H9 (cell line): ENCODE measurements around the gene F7. TPM values are rescaled to one million over a fixed set of nuclear protein-coding genes. Genes with fewer than 3 reads are reported as not detected.

Experiments used
- DNase-seq: peaks from one replicate; pipeline ENCODE4 v3.0.0-alpha.2; 2017
- H2AFZ ChIP-seq: one replicate; pipeline ENCODE4 v1.6.1; 2013; ENCODE audit warnings: mild to moderate bottlenecking, low read length, control low read depth, moderate library complexity
- H2AK5ac ChIP-seq: 2 replicates; pipeline ENCODE4 v1.6.1; 2013; ENCODE audit warnings: low read length, control low read depth, mixed read lengths; ENCODE audit not compliant: insufficient read length
- H2BK120ac ChIP-seq: one replicate; pipeline ENCODE4 v1.6.1; 2013; ENCODE audit warnings: low read depth, mild to moderate bottlenecking, low read length, control low read depth, inconsistent platforms; ENCODE audit not compliant: poor library complexity, severe bottlenecking
- H2BK12ac ChIP-seq: 2 replicates; pipeline ENCODE4 v1.6.1; 2013; ENCODE audit warnings: low read length, control low read depth, mixed read lengths, low read depth; ENCODE audit not compliant: insufficient read length
- H2BK15ac ChIP-seq: 2 replicates; pipeline ENCODE4 v1.6.1; 2013; ENCODE audit warnings: low read depth, low read length, control low read depth
- H2BK20ac ChIP-seq: one replicate; pipeline ENCODE4 v1.6.1; 2013; ENCODE audit warnings: low read depth, mild to moderate bottlenecking, low read length, control low read depth, inconsistent platforms; ENCODE audit not compliant: poor library complexity, severe bottlenecking
- H2BK5ac ChIP-seq: 2 replicates; pipeline ENCODE4 v1.6.1; 2013; ENCODE audit warnings: low read length, control low read depth, mixed read lengths; ENCODE audit not compliant: insufficient read length
- H3K14ac ChIP-seq: 2 replicates; pipeline ENCODE4 v1.6.1; 2013; ENCODE audit warnings: low read length, control low read depth; ENCODE audit not compliant: insufficient read depth
- H3K18ac ChIP-seq: 2 replicates; pipeline ENCODE4 v1.6.1; 2013; ENCODE audit warnings: low read depth, mild to moderate bottlenecking, mixed read lengths, low read length, control low read depth; ENCODE audit not compliant: insufficient read length
- H3K23ac ChIP-seq: 2 replicates; pipeline ENCODE4 v1.6.1; 2013; ENCODE audit warnings: low read length, control low read depth, mixed read lengths, low read depth; ENCODE audit not compliant: insufficient read length
- H3K23me2 ChIP-seq: 2 replicates; pipeline ENCODE4 v1.6.1; 2013; ENCODE audit warnings: low read depth, mild to moderate bottlenecking, mixed read lengths, low read length, control low read depth; ENCODE audit not compliant: insufficient read length, poor library complexity, severe bottlenecking
- H3K27ac ChIP-seq: 2 replicates; pipeline ENCODE4 v1.5.1; 2013; ENCODE audit warnings: low read length, control low read depth, mixed read lengths, low read depth; ENCODE audit not compliant: insufficient read length
- H3K27me3 ChIP-seq: 2 replicates; pipeline ENCODE4 v1.6.1; 2013; ENCODE audit warnings: low read length, control low read depth, inconsistent platforms; ENCODE audit not compliant: insufficient read depth
- H3K4ac ChIP-seq: 2 replicates; pipeline ENCODE4 v1.6.1; 2013; ENCODE audit warnings: low read depth, mild to moderate bottlenecking, control low read depth, inconsistent platforms, low read length, moderate library complexity
- H3K4me1 ChIP-seq: 2 replicates; pipeline ENCODE4 v1.6.1; 2013; ENCODE audit warnings: low read length, control low read depth, inconsistent platforms; ENCODE audit not compliant: insufficient read depth
- H3K4me2 ChIP-seq: 2 replicates; pipeline ENCODE4 v1.6.1; 2013; ENCODE audit warnings: low read length, control low read depth, mixed read lengths; ENCODE audit not compliant: insufficient read length, insufficient read depth
- H3K56ac ChIP-seq: 2 replicates; pipeline ENCODE4 v1.6.1; 2013; ENCODE audit warnings: low read depth, mild to moderate bottlenecking, mixed read lengths, low read length, control low read depth; ENCODE audit not compliant: insufficient read length
- H3K79me1 ChIP-seq: 2 replicates; pipeline ENCODE4 v1.6.1; 2013; ENCODE audit warnings: low read depth, mild to moderate bottlenecking, moderate library complexity, low read length, control low read depth, inconsistent platforms; ENCODE audit not compliant: insufficient read depth, poor library complexity, severe bottlenecking
- H3K79me2 ChIP-seq: 2 replicates; pipeline ENCODE4 v1.6.1; 2013; ENCODE audit warnings: low read length, control low read depth, inconsistent platforms; ENCODE audit not compliant: insufficient read depth
- H3K9ac ChIP-seq: 2 replicates; pipeline ENCODE4 v1.6.1; 2013; ENCODE audit warnings: low read length, control low read depth, mixed read lengths; ENCODE audit not compliant: insufficient read length; ENCODE audit errors: extremely low read depth
- H3K9me3 ChIP-seq: one replicate; pipeline ENCODE4 v1.6.1; 2013; ENCODE audit warnings: low read depth, low read length, inconsistent platforms; ENCODE audit not compliant: control insufficient read depth
- H3T11ph ChIP-seq: one replicate; pipeline ENCODE4 v1.6.1; 2013; ENCODE audit warnings: mild to moderate bottlenecking, low read length, control low read depth, inconsistent platforms
- H4K20me1 ChIP-seq: one replicate; pipeline ENCODE4 v1.6.1; 2013; ENCODE audit not compliant: control insufficient read depth, insufficient read length, insufficient read depth
- H4K5ac ChIP-seq: 2 replicates; pipeline ENCODE4 v1.6.1; 2013; ENCODE audit warnings: low read depth, mild to moderate bottlenecking, mixed read lengths, low read length, control low read depth; ENCODE audit not compliant: insufficient read length
- H4K8ac ChIP-seq: replicated peaks from 2 replicates; pipeline ENCODE4 v1.6.1; 2013; ENCODE audit warnings: low read length, control low read depth, mixed read lengths, low read depth; ENCODE audit not compliant: insufficient read length
- H4K91ac ChIP-seq: 2 replicates; pipeline ENCODE4 v1.6.1; 2013; ENCODE audit warnings: low read depth, mild to moderate bottlenecking, moderate library complexity, mixed read lengths, low read length, control low read depth; ENCODE audit not compliant: insufficient read length
- H3K27ac Mint-ChIP-seq, 3 experiments: 2 replicates in 2 of 3; 3 replicates in 1 of 3; pipeline ENCODE4 v1.8.0; 2020 to 2021; ENCODE audit warnings: mixed read lengths in 3 of 3, mild to moderate bottlenecking in 1 of 3, moderate library complexity in 1 of 3
- H3K27me3 Mint-ChIP-seq: 2 replicates; pipeline ENCODE4 v1.8.0; 2021; ENCODE audit warnings: low read depth, mild to moderate bottlenecking, moderate library complexity, mixed read lengths
- H3K36me3 Mint-ChIP-seq, 3 experiments: 2 replicates in 2 of 3; 3 replicates in 1 of 3; pipeline ENCODE4 v1.8.0; 2020 to 2021; ENCODE audit warnings: low read depth in 3 of 3, mixed read lengths in 3 of 3; ENCODE audit not compliant: insufficient read depth in 1 of 3
- H3K4me1 Mint-ChIP-seq, 2 experiments: 2 replicates each; pipeline ENCODE4 v1.8.0; 2020; ENCODE audit warnings: mixed read lengths in 2 of 2
- H3K4me3 Mint-ChIP-seq, 2 experiments: 2 replicates in 1 of 2; 3 replicates in 1 of 2; pipeline ENCODE4 v1.8.0; 2020 to 2021; ENCODE audit warnings: mild to moderate bottlenecking in 2 of 2, mixed read lengths in 2 of 2, moderate library complexity in 1 of 2
- H3K9me3 Mint-ChIP-seq, 2 experiments: 2 replicates in 1 of 2; 3 replicates in 1 of 2; pipeline ENCODE4 v1.8.0; 2020; ENCODE audit warnings: mild to moderate bottlenecking in 2 of 2, mixed read lengths in 2 of 2, moderate library complexity in 1 of 2
- CTCF ChIP-seq: fragments of 200-600 bp; sonication (generic); conservative IDR thresholded peaks from 3 replicates; pipeline ENCODE4 v1.8.0; 2021; ENCODE audit warnings: antibody characterized with exemption, mild to moderate bottlenecking
- WGBS: extraction: QIAGEN DNeasy Blood & Tissue Kit; methylation state at CpG from one replicate; pipeline ENCODE4 v1.1.7; 2013; ENCODE audit warnings: missing lambda C conversion rate, low lambda C conversion rate, mixed read lengths; ENCODE audit not compliant: insufficient read length; ENCODE audit errors: extremely low coverage; 5-methylcytosine and 5-hydroxymethylcytosine counted together
- total RNA-seq: library from RNA; stranded (reverse); gene quantifications from 2 replicates; pipeline ENCODE4 v1.2.1, GENCODE V29; 2021

F7 gene
- total RNA-seq, 1 experiment from 2014 or later, result 0.81 TPM

- Histone ChIP-seq H3K9me3 (no peaks in the 10 kb centered on the region), H3T11ph (no peak overlapping the region), H3K56ac (no peak overlapping the region), H4K20me1 (no peaks in the 10 kb centered on the region), H3K4me1 (no peaks in the 10 kb centered on the region), H2BK20ac (no peak overlapping the region), H2AK5ac (no peak overlapping the region), H3K27ac (no peak overlapping the region), H3K18ac (no peak overlapping the region), H2BK120ac (no peak overlapping the region), H3K4ac (no peak overlapping the region), H3K23ac (no peak overlapping the region), H2AFZ (no peak overlapping the region), H2BK12ac (no peak overlapping the region), H3K27me3 (no peaks in the 10 kb centered on the region), H2BK5ac (no peak overlapping the region), H3K23me2 (no peaks in the 10 kb centered on the region), H3K4me2 (no peak overlapping the region), H3K79me1 (no peaks in the 10 kb centered on the region), H4K5ac (no peak overlapping the region), H2BK15ac (no peak overlapping the region), H4K8ac (no peak overlapping the region), H4K91ac (no peak overlapping the region), H3K14ac (no peak overlapping the region), H3K79me2 (no peaks in the 10 kb centered on the region), H3K9ac (no peak overlapping the region)
- Mint-ChIP-seq H3K27ac (peak overlapping the region in 2 of 3 experiments; percentile 36 to 59; a peak in 3 of 7 replicates), H3K4me1 (peaks cover 6 to 9% of the 10 kb centered on the region in 2 experiments), H3K36me3 (no peaks in the 10 kb centered on the region; a peak in 1 of 7 replicates), H3K27me3 (no peaks in the 10 kb centered on the region; the same call in none of the 2 replicates), H3K4me3 (no peak overlapping the region), H3K9me3 (no peaks in the 10 kb centered on the region)
- no peak for TF ChIP-seq CTCF
- no peak for DNase-seq
- no CpG with 5 or more reads among the region's 30 CpGs for WGBS
Observed at GRCh38 chr13:113098162-113098732, 7.3 kb upstream of the F7 start.
